Midbrain (tissue), 1 donor: Measurements from ENCODE around the gene ATP7B.
"Not testable (repeated sequence)": the region's sequence is repeated elsewhere in the genome, so short reads cannot be mapped to it uniquely, and the experiment has no call there.

Source experiments
- DNase-seq: peaks from one replicate; lab custom pipeline; 2025; lab: John Stamatoyannopoulos, UW

ATP7B gene

DNA sequence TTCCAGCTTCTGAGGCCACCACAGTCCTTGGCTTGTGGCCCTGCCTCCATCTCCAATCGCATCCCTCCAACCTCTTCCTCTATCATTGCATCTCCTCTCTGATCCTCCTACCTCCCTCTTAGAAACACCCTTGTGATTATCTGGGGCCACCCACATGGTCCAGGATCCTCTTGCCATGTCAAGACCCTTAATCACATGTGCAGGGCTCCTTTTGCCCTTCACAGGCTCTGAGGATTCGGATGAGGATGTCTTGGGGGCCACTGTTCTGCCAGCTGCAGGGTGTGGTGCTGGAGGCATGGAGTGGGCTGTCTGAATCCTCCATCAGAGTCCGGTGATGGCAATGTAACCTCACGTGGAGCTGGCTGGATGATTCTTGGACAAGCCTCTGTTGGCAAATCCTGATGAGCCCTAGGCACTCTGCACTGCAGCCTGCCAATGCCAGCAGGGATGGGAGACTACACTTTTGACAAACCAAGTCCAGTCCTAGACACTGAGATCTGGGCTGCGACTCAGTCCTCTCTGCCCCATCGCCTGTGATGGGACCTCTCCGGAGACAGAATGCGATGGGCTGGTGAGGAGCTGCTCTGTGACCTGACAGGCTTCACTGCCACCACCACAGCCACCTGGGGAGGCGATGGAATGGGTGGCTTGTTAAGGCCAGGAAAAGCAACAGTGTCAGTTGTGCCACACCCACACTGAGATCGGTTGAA is 88.3 kb downstream of the ATP7B start:
- DNase-seq, result no peak

- no peak for DNase-seq
Observed at GRCh38 chr13:51921790-51922740, 89.2 kb downstream of the ATP7B start.

GRCh38 chr13:51920786-51921185 is 90.5 kb downstream of the ATP7B start:
- DNase-seq, result no peak

DNA sequence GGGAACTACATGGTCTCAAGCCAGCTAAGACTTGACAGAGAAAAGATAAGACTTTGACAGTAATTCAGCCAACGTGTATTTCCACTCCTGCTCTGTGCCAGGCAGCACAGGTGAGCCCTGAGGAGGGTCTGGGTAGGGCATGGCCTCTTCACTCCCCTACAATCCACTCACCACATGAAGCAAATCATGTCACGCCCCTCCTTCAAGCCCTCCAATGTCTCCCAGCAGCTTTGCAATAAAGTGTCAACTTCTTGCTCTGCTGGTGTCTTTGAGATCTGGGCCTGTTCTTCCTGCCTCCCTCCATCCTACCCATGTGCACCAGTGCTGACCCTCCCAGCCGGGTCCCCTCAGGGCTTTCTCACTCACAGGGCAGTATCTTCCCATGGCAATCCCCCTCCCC is 91.0 kb downstream of the ATP7B start:
- no peak for DNase-seq

DNA sequence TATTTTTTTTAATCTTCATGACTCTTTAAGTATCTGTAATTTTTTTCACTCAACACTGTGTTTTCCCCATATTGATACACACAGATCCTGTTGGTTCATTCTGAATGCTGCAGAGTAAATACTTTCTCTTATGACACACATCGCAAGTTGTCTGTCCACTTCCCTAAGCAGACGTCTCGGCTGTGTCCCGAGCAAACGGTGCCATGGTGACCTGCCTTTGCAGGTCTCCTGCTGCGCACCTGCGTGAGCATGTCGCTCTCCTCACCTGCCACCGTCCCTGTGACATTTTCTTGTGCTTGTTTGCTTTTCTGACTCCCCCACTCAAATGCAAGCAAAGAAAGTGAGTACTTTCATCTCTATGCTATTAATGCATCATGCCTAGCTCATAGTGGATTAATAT is 91.7 kb downstream of the ATP7B start:
- no peak for DNase-seq

DNA sequence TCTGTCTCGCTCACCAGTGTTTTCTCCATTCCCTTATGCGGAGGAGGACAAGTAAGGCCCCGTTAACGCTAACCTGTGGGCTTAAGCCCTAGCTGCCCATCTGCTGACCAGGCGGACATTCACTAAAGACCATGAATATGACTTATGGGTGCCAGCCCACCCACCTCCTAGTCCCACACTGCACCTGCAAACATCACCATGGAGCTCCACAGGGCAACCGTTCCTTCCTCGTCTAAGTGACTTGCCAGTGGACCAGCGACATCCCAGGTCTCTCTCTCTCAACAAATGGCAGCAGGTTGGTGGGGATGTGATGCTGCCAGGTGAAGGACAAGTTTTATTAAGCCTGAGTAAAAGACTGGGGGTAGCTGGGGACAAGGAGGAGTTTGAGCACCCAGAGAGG is 94.3 kb downstream of the ATP7B start:
- DNase-seq, result no peak

- no peak for DNase-seq
Observed at GRCh38 chr13:51916051-51916818, 95.0 kb downstream of the ATP7B start.

DNA sequence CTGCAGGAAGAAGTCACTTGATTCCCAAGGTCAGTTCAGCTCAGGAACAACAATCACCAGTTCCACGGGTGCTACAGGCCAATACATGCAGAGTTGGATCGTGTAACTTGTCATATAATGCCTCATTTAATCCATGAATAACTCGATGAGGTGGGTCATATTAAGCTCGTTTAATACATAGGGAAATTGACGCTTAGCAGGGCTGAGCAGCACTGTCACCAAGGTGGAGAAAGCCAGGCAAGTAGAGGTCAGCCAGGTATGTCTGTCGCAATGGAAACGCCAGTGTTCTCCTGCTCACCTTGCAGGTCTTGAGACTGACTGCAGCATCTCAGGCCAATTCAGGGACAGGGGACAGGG is 97.1 kb downstream of the ATP7B start:
- DNase-seq, result no peak

GRCh38 chr13:51913421-51914136 is 97.7 kb downstream of the ATP7B start:
- DNase-seq, result peak; percentile 32

GRCh38 chr13:51912511-51913225 is 98.6 kb downstream of the ATP7B start:
- DNase-seq, result no peak

DNA sequence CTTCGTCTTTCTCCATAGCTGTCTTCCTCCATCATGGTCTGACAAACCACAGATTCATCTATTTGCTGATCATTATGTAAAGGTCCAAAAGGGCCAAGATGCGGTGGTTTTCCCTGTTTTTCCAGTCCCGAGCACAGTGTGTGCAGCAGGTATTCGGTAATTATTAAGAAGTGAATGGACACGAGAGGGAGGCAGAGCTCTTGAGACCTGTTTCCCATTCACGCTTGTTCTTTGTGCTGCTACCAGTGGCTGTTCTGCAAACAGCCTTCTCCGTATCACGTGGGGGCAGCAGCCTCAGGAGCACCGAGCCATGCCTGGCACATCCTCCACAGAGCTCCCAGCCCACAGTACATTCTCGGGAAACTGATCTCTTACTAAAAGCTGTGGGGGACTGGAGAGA is 99.2 kb downstream of the ATP7B start:
- peak; percentile 69 for DNase-seq

GRCh38 chr13:51910508-51910907 is 100.7 kb downstream of the ATP7B start:
- DNase-seq, result no peak

DNA sequence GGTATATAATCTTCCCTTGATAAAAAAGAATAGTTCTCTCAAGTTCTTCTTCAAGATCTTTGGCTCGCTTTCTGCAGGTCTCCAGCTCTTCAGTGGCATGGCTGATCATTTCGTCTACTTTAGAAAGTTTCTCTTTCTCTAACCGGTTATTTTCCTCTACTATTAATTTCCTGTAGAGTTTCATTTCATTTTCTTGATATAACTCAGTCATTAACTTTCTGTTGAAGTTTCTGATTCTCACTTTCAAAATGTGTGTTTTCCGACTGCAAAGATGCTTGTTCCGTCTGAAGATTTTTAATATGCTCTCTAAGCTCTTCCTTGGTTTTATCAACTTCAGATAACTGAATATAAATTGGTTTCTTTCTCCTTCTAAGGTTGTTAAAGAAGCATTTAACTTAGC is 102.0 kb downstream of the ATP7B start:
- not testable (repeated sequence) for DNase-seq

- no peak for DNase-seq
Observed at GRCh38 chr13:51907040-51907732, 104.1 kb downstream of the ATP7B start.

DNA sequence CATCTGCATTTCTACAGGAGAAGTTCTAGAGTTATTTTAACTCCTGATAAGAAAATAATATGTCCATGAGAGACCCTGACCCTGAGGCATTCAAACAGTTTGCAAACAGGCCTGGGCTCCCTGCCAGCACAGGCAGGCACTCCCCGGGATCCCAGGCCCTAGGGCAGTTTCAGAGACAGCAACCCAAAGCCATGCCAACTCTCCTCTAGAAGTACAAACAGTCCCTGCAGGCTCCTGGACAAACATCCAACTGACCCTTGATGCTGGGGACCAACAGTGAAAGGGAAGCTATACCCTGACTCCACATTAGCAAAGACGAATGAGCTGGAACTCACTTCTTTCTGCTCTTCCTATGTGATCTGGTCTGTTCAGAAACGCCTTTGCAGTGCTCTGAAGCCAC is 104.7 kb downstream of the ATP7B start:
- DNase-seq, result no peak

GRCh38 chr13:51905787-51906186 is 105.5 kb downstream of the ATP7B start:
- no peak for DNase-seq

DNA sequence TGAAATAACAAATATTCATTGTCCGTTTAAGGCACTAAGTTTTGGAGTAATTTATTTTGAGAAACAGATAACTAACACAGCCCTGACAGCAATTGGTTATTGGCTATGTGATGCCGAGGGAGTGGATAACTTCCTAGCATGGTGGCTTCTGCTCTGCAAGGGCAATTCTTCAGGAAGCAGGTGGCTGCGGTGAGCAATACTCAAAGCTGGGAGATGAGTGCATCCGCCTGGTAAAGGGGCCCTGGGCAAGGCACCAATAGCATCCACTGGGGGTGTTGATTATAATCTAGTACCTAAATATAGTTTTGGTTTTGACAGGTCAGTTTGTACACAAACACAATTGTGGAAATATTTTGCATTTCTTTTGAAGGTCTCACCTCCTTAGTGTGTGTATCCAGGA is 108.5 kb downstream of the ATP7B start:
- no peak for DNase-seq

GRCh38 chr13:51900471-51900870 is 110.8 kb downstream of the ATP7B start:
- no peak for DNase-seq

DNA sequence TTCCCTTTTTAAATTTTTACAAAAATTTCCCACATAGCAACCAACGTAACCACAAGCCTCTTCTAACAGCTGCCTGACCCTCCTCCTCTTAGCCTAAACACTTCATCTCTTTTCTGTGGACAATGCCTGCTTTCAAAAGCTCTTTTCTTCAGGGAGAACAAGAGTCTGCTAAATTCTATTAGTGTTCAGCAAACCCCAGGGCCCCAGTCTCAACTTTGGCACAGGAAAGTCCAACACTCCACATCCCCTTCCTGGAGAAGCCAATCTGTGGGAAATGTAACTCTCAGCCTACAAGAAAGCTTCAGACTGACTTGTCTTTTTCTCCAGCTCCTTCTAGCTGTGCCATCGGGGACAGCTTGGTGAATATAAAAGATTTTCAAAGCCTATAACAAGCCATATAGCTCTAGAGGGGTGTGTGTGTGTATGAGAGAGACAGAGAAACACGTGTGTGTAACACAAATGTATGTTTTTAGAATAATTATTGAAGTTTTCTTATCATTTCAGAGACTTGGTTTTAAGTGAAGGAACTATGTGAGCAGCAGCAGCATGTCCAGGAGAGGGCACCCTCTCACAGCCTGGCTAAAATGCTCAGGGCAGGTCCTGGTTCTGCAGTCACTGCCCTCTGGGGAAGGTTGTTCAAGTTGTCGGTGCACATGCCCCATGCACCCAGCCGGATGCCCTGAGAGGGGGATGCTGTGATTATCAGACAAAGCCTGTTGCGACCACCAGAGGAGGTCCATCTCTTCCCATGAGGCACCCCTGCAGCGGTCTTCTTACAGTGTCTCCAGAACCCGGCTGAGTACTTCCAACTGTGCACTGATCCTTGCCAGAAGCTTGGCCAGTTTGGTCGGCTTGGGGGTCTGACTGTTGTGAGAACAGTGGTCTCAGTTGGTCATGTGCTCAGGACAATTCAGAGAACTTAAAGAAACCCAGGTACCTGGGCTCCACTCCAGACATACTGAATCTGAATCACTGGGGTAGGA is 115.1 kb downstream of the ATP7B start:
- peak; percentile 55 for DNase-seq
